Measurements from ENCODE around the gene CIBAR2. TPM values are rescaled to one million over a fixed set of nuclear protein-coding genes. Genes with fewer than 3 reads are reported as not detected.
A peak's percentile ranks its signal among the peaks of the same experiment; 100 is the strongest.

CIBAR2 gene
- polyA plus RNA-seq (2013, experiment 1 of 2) = 0.07 TPM
- polyA plus RNA-seq (2013, experiment 2 of 2) = not detected

DNA sequence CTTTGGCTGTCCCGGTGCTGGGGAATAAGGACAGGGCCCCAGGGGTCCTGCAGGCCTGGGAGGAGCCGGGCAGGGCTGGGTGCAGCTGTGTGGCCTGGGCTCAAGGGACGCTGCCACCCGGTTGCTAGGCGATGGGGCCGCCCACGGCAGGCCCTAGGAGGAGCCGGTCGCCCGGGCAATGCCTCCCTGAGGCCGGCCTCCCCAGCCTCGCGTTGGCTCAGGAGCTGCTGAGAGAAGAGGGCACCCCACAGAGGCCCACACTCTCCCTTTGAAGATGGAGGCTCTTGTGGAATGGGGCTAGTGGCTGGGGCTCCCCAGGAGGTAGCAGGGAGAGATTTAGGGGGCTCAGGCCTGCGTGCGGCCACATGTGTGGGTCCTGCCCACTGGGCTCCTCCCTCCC, at the start of gene CIBAR2:
Gene CIBAR2 (minus strand): TSS at position 109 of the 400 bp plus-strand sequence. CDS start 120 bp downstream, outside the sequence.
- H3K9ac ChIP-seq (ENCODE audit: low read length) = no peak within 1 kb of the TSS

DNA sequence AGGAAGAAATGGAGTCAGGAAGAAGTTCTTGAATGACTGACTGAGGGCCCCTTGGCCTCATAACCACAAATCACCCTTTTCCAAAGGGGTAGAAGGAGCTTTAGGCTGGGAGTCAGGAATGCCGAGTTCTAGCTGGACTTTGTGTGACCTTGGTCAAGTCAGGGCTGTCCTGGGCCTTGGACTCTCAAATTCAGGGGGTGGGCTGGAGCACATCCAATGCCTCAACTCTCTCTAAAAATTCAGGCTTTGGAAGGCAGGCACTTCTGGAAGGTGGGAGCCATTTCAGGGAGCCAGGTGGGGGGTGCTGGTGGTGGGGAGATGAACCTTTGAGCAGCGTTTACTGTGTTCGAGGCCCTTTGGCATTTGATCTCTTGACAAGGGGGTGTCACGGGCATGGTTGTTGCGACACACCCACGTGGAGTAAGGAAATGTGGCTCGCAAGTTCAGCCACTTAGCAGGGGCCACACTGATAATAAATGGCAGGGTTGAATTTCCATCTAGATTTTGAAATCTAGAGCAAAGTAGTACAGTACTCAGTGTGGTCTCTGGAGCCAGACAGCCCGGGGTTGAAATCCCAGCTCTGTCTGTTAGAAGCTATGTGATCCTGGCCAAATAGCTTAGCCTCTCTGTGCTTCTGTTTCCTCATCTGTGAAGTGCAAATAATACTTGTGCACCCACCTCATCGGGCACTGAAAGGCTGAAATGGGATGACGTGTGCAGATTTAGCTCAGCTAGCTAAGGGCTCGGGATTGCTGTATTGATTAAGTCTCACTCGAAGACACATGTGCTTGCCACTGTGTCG, 47.1 kb upstream of the CIBAR2 start:
- Histone ChIP-seq H3K18ac (ENCODE audit: low read length) (no peak overlapping the region), H3K79me2 (ENCODE audit: control insufficient read depth, insufficient read depth, low read length) (no peaks in the 10 kb centered on the region), H3K4ac (ENCODE audit: low read depth, low read length) (no peak overlapping the region), H3K4me2 (ENCODE audit: low read length) (no peak overlapping the region), H3K23ac (ENCODE audit: low read length) (no peak overlapping the region), H2AK5ac (ENCODE audit: low read length) (no peak overlapping the region), H3K4me3 (ENCODE audit: low read length) (no peak overlapping the region), H4K8ac (ENCODE audit: low read depth, low read length) (no peak overlapping the region), H2BK15ac (replicated peaks; ENCODE audit: low read depth) (no peak overlapping the region), H3K4me1 (ENCODE audit: control insufficient read depth, low read depth, low read length) (peaks cover 4% of the 10 kb centered on the region), H2BK120ac (ENCODE audit: low read depth, low read length) (no peak overlapping the region), H3K56ac (ENCODE audit: low read length) (no peak overlapping the region), H3K36me3 (ENCODE audit: control insufficient read depth, insufficient read depth, low read length) (no peaks in the 10 kb centered on the region), H3K27ac (ENCODE audit: low read depth, low read length) (no peak overlapping the region), H3K27me3 (ENCODE audit: insufficient read depth, low read length, poor library complexity) (no peaks in the 10 kb centered on the region), H3K9ac (ENCODE audit: low read length) (no peak overlapping the region), H3K79me1 (ENCODE audit: low read length) (no peaks in the 10 kb centered on the region), H2BK5ac (ENCODE audit: low read length) (no peak overlapping the region), H4K5ac (ENCODE audit: low read length) (no peak overlapping the region)
- WGBS (ENCODE audit: extremely low coverage, insufficient coverage, low lambda C conversion rate) = no CpG with 5 or more reads among the region's 13 CpGs
- DNase-seq = no peak

More for the DNA sequence above, at the start of gene CIBAR2:
- Histone ChIP-seq H2AK5ac (ENCODE audit: low read length) (no peak within 1 kb of the TSS), H3K79me1 (ENCODE audit: low read length) (no peaks in the 10 kb centered on the region), H3K36me3 (ENCODE audit: control insufficient read depth, insufficient read depth, low read length) (no peaks in the 10 kb centered on the region), H2BK15ac (replicated peaks; ENCODE audit: low read depth) (no peak within 1 kb of the TSS), H2BK120ac (ENCODE audit: low read depth, low read length) (no peak within 1 kb of the TSS), H3K4me1 (ENCODE audit: control insufficient read depth, low read depth, low read length) (no peaks in the 10 kb centered on the region), H3K79me2 (ENCODE audit: control insufficient read depth, insufficient read depth, low read length) (no peaks in the 10 kb centered on the region), H3K27ac (ENCODE audit: low read depth, low read length) (no peak within 1 kb of the TSS), H3K56ac (ENCODE audit: low read length) (no peak within 1 kb of the TSS), H3K4me2 (ENCODE audit: low read length) (no peak within 1 kb of the TSS), H3K4ac (ENCODE audit: low read depth, low read length) (no peak within 1 kb of the TSS), H3K23ac (ENCODE audit: low read length) (no peak within 1 kb of the TSS), H3K18ac (ENCODE audit: low read length) (no peak within 1 kb of the TSS), H4K8ac (ENCODE audit: low read depth, low read length) (no peak within 1 kb of the TSS), H2BK5ac (ENCODE audit: low read length) (no peak within 1 kb of the TSS), H3K27me3 (ENCODE audit: insufficient read depth, low read length, poor library complexity) (no peaks in the 10 kb centered on the region), H3K4me3 (ENCODE audit: low read length) (no peak within 1 kb of the TSS), H4K5ac (ENCODE audit: low read length) (no peak within 1 kb of the TSS)
- DNase-seq = peak; percentile 25
- no CpG with 5 or more reads among the region's 15 CpGs for WGBS (ENCODE audit: extremely low coverage, insufficient coverage, low lambda C conversion rate)

DNA sequence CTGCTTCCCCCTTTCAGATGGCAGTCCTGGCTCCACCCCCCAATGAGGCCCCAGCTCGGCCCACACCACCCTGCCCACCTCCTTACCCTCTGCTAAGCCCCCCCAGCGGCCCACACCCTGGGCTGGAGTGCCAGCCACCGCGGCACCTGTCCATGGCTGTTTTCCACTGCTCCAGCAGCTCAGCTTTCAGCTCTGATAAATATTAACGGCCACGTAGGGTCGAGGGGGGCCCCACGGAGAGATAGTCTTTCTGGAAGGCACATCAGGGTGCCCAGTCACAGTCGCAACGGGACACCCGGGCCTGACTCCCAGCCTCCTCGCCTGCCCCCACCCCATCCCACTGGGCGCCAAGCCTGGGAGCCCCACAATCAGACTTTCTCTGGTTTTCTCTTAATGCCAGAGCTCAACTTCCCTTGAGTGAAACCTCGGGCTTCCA, 46.5 kb upstream of the CIBAR2 start:
- Histone ChIP-seq H2BK5ac (ENCODE audit: low read length) (no peak overlapping the region), H2AK5ac (ENCODE audit: low read length) (no peak overlapping the region), H3K23ac (ENCODE audit: low read length) (no peak overlapping the region), H2BK120ac (ENCODE audit: low read depth, low read length) (no peak overlapping the region), H3K18ac (ENCODE audit: low read length) (no peak overlapping the region), H3K9ac (ENCODE audit: low read length) (no peak overlapping the region), H3K4me1 (ENCODE audit: control insufficient read depth, low read depth, low read length) (peaks cover 4% of the 10 kb centered on the region), H3K56ac (ENCODE audit: low read length) (no peak overlapping the region), H4K8ac (ENCODE audit: low read depth, low read length) (no peak overlapping the region), H3K4me2 (ENCODE audit: low read length) (no peak overlapping the region), H2BK15ac (replicated peaks; ENCODE audit: low read depth) (no peak overlapping the region), H3K27ac (ENCODE audit: low read depth, low read length) (no peak overlapping the region), H3K79me1 (ENCODE audit: low read length) (no peaks in the 10 kb centered on the region), H3K27me3 (ENCODE audit: insufficient read depth, low read length, poor library complexity) (no peaks in the 10 kb centered on the region), H3K36me3 (ENCODE audit: control insufficient read depth, insufficient read depth, low read length) (no peaks in the 10 kb centered on the region), H3K4me3 (ENCODE audit: low read length) (no peak overlapping the region), H3K79me2 (ENCODE audit: control insufficient read depth, insufficient read depth, low read length) (no peaks in the 10 kb centered on the region), H4K5ac (ENCODE audit: low read length) (no peak overlapping the region), H3K4ac (ENCODE audit: low read depth, low read length) (no peak overlapping the region)
- no peak for DNase-seq
- WGBS (ENCODE audit: extremely low coverage, insufficient coverage, low lambda C conversion rate) = no CpG with 5 or more reads among the region's 14 CpGs

DNA sequence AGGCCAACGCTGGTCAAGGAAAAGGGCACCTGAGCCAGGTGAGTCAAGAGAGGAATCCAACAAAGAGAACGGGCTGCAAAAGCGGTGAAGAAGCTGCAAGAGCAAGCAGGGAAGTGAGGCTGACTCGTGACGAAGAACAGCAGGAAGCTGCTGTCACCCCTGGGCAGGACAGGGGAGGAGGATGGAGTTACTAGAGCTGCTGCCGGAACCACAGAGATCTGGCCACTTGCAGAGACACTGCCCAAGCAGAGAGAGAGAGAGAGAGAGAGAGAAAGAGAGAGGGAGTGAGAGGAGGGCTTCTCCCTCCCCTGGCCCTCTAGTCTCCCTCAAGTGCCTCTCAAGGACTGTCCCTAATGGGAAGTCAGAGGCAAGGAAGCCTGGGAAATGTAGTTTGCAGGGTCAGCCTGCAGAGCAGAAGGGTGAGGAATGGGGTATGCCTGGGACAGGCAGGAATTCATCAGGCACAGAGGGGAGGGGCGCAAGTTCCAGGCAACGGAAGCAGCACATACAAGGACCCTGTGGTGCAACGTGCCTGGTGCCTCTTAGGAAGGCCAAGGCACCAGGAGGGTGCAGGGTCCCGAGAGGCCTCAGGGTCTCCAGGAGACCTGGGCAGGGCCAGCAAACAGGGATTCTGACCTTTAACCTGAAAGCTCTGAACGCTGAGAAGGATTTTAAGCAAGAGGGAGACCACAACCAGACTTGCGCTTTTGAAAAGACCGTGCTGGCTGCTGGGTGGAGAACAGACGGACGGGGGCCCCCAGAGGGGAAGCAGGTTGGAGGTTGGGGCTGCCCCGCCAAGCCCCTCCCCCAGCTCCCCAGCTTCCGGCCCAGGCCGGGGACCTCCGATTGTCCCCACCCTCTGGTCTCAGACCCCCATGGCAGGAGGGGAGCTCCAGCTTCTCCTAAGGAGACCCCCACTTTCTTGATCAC, 45.8 kb upstream of the CIBAR2 start:
- peak; percentile 95 for DNase-seq
- H3K56ac ChIP-seq (ENCODE audit: low read length) = peak overlapping the region; percentile 73
- H3K4me1 ChIP-seq (ENCODE audit: control insufficient read depth, low read depth, low read length) = peaks cover 4% of the 10 kb centered on the region
- no peaks in the 10 kb centered on the region for H3K27me3 ChIP-seq (ENCODE audit: insufficient read depth, low read length, poor library complexity)
- H3K27ac ChIP-seq (ENCODE audit: low read depth, low read length) = no peak overlapping the region
- H3K9ac ChIP-seq (ENCODE audit: low read length) = peak overlapping the region; percentile 45
- WGBS (ENCODE audit: extremely low coverage, insufficient coverage, low lambda C conversion rate) = no CpG with 5 or more reads among the region's 19 CpGs
- no peak overlapping the region for H3K18ac ChIP-seq (ENCODE audit: low read length)
- no peaks in the 10 kb centered on the region for H3K36me3 ChIP-seq (ENCODE audit: control insufficient read depth, insufficient read depth, low read length)
- no peak overlapping the region for H3K23ac ChIP-seq (ENCODE audit: low read length)
- H2AK5ac ChIP-seq (ENCODE audit: low read length) = no peak overlapping the region
- H3K4me3 ChIP-seq (ENCODE audit: low read length) = no peak overlapping the region
- H2BK15ac ChIP-seq (replicated peaks; ENCODE audit: low read depth) = no peak overlapping the region
- no peaks in the 10 kb centered on the region for H3K79me2 ChIP-seq (ENCODE audit: control insufficient read depth, insufficient read depth, low read length)
- no peak overlapping the region for H4K5ac ChIP-seq (ENCODE audit: low read length)
- no peaks in the 10 kb centered on the region for H3K79me1 ChIP-seq (ENCODE audit: low read length)
- no peak overlapping the region for H4K8ac ChIP-seq (ENCODE audit: low read depth, low read length)
- H2BK120ac ChIP-seq (ENCODE audit: low read depth, low read length) = no peak overlapping the region
- no peak overlapping the region for H3K4ac ChIP-seq (ENCODE audit: low read depth, low read length)
- H2BK5ac ChIP-seq (ENCODE audit: low read length) = no peak overlapping the region
- no peak overlapping the region for H3K4me2 ChIP-seq (ENCODE audit: low read length)

DNA sequence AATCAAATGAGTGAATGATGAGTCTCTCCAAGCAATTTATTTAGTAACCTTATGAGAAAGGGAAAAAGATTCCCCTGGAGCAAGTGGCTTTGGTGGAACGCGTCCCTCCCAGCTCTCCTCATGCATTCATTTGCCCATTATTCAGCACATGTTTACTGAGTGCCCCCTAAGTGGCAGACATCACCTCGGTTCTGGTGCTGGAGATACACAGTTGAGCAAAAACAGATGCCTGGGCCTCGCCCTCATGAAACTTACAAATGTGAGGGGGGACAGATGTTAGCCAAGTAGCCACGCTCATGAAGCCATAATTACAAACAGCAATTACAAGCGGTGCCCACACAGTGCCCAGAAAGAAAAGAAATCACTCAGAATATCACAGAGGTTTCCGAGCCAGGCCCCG, 45.1 kb upstream of the CIBAR2 start:
- H3K9ac ChIP-seq (ENCODE audit: low read length) = peak overlapping the region; percentile 45
- no peaks in the 10 kb centered on the region for H3K36me3 ChIP-seq (ENCODE audit: control insufficient read depth, insufficient read depth, low read length)
- WGBS (ENCODE audit: extremely low coverage, insufficient coverage, low lambda C conversion rate) = no CpG with 5 or more reads among the region's 8 CpGs
- no peak overlapping the region for H3K27ac ChIP-seq (ENCODE audit: low read depth, low read length)
- peaks cover 4% of the 10 kb centered on the region for H3K4me1 ChIP-seq (ENCODE audit: control insufficient read depth, low read depth, low read length)
- H3K4ac ChIP-seq (ENCODE audit: low read depth, low read length) = no peak overlapping the region
- H3K79me1 ChIP-seq (ENCODE audit: low read length) = no peaks in the 10 kb centered on the region
- no peak overlapping the region for H4K8ac ChIP-seq (ENCODE audit: low read depth, low read length)
- DNase-seq = no peak
- H4K5ac ChIP-seq (ENCODE audit: low read length) = no peak overlapping the region
- no peak overlapping the region for H3K18ac ChIP-seq (ENCODE audit: low read length)
- peak overlapping the region; percentile 73 for H3K56ac ChIP-seq (ENCODE audit: low read length)
- no peak overlapping the region for H2BK120ac ChIP-seq (ENCODE audit: low read depth, low read length)
- H2BK15ac ChIP-seq (replicated peaks; ENCODE audit: low read depth) = no peak overlapping the region
- no peak overlapping the region for H2AK5ac ChIP-seq (ENCODE audit: low read length)
- H3K4me2 ChIP-seq (ENCODE audit: low read length) = no peak overlapping the region
- no peak overlapping the region for H2BK5ac ChIP-seq (ENCODE audit: low read length)
- H3K23ac ChIP-seq (ENCODE audit: low read length) = no peak overlapping the region
- H3K79me2 ChIP-seq (ENCODE audit: control insufficient read depth, insufficient read depth, low read length) = no peaks in the 10 kb centered on the region
- H3K27me3 ChIP-seq (ENCODE audit: insufficient read depth, low read length, poor library complexity) = no peaks in the 10 kb centered on the region
- no peak overlapping the region for H3K4me3 ChIP-seq (ENCODE audit: low read length)
